GM18870 (cell line): Measurements from ENCODE around the gene IFNA6.
A peak's percentile ranks its signal among the peaks of the same experiment; 100 is the strongest.

ENCODE experiments used
- ATAC-seq: cut with Tn5 transposase; IDR thresholded peaks from one replicate; pipeline ENCODE4 v1.9.1; 2021; ENCODE audit warnings: moderate library complexity; ENCODE audit not compliant: unreplicated experiment

IFNA6 gene

GRCh38 chr9:21331676-21332402, 18.8 kb downstream of the IFNA6 start:
- no peak for ATAC-seq

GRCh38 chr9:21326526-21327139, 24.1 kb downstream of the IFNA6 start:
- ATAC-seq: peak; percentile 68

- ATAC-seq: no peak
Measured at GRCh38 chr9:21324047-21324446, 26.6 kb downstream of the IFNA6 start.

DNA sequence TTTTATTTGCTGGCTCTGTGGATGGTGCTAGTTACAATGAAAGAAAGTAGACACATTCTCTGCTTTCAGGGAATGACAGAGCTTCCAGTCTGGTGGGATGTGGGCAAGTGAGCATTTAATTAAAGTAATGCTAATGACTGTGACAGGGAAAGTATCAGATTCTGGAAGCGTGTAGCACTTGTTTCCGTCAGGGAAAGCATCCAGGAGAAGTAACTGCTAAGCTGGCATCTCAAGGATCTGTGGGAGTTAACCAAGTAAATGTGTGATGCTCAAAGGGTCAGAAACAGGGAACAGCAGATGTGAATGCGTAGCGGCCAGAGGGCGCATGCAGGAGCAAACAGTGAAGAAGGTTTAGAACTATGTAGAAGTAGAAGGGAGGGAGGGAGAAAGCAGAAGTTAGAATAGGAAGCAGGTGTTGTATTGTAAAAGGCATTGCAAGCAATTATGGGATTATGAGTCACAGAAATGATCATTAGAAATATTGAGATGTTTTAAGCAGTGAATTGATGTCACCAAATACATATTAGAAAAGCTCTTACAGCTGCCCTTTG, 27.7 kb downstream of the IFNA6 start:
- no peak for ATAC-seq

DNA sequence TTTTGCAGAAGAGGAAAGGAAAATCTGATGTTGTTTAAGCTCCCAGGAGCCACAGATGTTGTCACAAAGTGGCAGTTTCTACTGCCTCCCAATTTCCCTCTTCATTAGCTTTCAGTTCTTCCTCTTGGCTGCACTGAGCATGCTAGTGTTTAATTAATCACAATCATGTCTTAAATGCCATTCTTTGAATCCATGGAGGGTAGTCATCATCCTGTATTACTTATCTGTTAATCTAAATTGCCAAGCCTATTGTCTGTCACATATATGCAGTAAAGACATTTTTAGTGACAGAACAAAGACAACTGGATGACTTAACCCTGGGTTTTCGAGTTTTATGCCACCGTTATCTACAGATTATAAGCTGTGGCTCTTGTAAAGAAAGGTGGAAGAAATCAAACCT, 30.2 kb downstream of the IFNA6 start:
- ATAC-seq: no peak

DNA sequence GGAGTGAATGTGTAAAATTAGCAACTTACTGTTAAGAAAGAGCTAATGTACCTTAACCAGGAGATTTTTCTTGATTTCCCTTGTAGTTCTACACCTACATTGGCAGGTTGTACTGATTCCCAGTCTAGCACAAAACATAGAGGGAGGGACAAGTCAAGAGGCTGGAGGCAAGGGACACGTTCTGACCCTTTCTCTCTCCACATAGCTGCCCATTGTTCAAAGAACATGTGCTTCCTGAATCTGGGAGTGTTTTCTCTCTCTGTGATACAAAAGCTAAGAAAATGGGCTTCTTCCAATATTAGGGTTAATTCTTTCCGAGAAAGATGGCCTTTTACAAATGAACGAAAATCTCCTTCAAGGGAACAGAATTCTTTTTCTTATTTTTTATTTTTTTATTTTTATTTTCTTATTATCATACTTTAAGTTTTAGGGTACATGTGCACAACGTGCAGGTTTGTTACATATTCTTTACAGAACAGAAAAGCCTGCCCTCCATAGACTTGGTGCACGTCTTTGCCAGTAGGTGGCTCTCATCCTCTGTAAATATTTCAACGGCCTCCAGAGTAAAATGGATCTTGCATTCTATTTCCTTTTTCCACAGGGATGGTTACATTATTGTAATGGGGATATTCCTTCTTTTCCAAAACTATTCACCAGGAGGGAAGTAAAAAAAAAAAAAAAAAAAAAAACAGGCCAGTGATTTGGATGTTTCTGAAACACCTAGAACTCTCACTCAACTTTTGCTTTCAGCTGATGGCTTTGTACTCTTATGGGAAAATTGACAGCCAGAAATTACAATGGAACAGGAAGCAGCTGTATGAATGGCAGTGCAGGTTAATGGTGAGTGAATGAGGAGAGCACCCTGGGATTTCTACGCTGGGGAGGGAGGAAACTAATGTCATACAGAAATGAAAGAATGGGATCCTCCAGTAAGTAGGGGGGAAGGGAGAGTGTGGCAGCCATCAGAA, 32.4 kb downstream of the IFNA6 start:
- no peak for ATAC-seq

- ATAC-seq: no peak
Measured at GRCh38 chr9:21316860-21317259, 33.8 kb downstream of the IFNA6 start.

DNA sequence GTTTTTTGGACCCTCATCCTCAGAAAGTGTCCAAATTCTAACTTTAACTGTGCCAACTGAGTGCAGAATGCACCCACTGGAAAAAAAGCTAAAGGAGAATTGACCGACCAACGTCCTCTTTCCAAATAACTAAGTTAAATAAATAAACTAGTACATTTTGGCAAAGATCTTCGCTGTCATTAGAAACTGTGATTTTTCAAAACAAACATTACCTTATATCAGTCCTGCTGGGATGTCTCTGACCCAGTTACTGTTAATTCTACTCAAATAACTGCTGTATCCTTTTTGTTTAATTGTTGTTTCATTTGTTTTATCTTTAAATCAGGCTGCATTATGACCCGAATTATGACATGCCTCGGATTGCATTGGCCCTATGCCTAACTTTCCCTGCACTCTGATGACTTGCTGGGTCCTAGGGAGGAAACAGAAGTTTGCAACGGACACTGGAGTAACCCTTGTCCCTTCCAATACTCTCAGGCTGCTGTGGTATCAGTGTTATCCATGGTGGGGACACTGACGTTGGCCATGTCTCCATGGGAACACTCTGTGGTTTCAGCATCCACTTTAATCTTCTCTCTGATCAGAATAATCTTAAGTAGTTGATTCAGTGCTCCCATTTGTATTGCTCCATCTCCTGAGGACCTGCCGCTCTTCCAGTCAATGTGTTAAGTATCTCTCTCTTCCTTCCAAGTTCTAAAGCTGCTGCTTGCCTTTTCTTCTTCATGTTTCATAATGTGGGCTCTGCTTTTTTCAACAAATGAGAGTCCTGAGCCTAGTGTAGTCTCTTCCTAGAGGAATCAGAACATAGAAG, 34.5 kb downstream of the IFNA6 start:
- no peak for ATAC-seq

DNA sequence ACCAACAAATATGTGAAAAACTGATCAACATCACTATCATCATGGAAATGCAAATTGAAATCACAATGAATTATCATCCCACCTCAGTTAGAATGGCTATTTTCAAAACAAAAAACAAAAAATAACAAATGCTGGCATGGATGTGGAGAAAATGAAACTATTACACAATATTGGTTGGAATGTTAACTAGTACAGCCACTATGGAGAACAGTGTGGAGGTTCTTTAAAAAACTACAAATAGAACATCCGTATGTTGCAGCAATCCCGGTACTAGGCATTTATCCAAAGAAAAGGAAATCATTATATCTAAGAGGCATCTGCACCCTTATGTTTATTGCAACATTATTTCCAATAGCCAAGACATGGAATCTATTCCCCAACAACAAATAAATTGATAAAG, 36.5 kb downstream of the IFNA6 start:
- no peak for ATAC-seq

DNA sequence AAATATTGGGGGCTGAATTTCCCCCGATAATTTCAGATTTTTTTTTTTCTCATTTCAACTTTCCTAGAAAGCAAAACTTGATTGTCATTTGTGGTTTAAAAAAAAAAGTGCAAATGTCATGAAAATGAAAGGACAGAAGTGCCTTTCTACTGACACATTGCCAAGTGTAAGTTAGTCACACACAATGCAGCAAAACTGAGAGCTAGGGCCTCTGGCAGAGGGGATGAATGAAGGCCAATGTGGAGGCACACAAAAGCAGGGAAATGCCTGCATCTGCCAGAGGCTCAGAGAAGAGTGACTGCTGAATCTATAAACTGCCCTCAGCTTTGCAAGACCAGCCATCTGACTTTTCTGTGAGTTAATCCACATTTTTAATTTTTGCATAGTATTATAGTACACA, 38.8 kb downstream of the IFNA6 start:
- no peak for ATAC-seq

DNA sequence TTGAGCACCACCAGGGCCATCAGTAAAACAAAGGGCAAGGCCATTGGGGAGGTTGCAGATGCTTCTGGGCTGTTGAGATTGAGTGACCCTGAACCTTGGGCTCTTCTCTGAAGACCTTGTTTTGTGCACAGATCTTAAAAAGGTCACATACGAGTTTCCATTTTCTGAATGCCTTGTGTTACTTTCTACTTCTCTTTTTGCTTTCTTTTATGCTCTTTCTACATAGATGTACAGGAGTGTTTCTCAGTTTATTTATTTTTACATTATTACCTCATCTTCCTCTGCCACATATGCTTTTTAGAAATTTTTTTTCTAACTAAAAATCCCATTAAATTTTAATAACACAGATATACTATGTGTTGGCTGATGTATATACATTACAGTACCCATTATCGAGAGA, 45.5 kb downstream of the IFNA6 start, which contains the start of gene IFNA5:
Gene IFNA5 (minus strand): TSS at position 101 of the 400 bp plus-strand sequence. CDS start 57 bp downstream, at position 44.
- ATAC-seq: no peak
